Measurements from ENCODE around the gene PALD1.

GRCh38 chr10:70474780-70475179 is 3.8 kb upstream of the PALD1 start:
- no peak for TF ChIP-seq POLR2A (IDR thresholded peaks at IDR 0.05; ENCODE audit: low read depth)
- TF ChIP-seq, protein P1, sequence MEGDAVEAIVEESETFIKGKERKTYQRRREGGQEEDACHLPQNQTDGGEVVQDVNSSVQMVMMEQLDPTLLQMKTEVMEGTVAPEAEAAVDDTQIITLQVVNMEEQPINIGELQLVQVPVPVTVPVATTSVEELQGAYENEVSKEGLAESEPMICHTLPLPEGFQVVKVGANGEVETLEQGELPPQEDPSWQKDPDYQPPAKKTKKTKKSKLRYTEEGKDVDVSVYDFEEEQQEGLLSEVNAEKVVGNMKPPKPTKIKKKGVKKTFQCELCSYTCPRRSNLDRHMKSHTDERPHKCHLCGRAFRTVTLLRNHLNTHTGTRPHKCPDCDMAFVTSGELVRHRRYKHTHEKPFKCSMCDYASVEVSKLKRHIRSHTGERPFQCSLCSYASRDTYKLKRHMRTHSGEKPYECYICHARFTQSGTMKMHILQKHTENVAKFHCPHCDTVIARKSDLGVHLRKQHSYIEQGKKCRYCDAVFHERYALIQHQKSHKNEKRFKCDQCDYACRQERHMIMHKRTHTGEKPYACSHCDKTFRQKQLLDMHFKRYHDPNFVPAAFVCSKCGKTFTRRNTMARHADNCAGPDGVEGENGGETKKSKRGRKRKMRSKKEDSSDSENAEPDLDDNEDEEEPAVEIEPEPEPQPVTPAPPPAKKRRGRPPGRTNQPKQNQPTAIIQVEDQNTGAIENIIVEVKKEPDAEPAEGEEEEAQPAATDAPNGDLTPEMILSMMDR (IDR thresholded peaks at IDR 0.05), result no peak

Measured in esophagus muscularis mucosa (tissue), 3 donors.